ENCODE results near the gene SPG21.
A peak's percentile ranks its signal among the peaks of the same experiment; 100 is the strongest.

SPG21 gene

GRCh38 chr15:64991536-64992135 is 1.9 kb upstream of the SPG21 start:
- DNase-seq, result peak; percentile 84

- DNase-seq, result no peak
Measured at GRCh38 chr15:64990168-64990470, 405 bp upstream of the SPG21 start.

GRCh38 chr15:64987136-64987535 is 2.6 kb downstream of the SPG21 start:
- DNase-seq, result no peak

- no peak for DNase-seq
Measured at GRCh38 chr15:64985366-64986033, 4.2 kb downstream of the SPG21 start.

- no peak for DNase-seq
Measured at GRCh38 chr15:64982472-64982871, 7.2 kb downstream of the SPG21 start.

GRCh38 chr15:64981812-64982431 is 7.8 kb downstream of the SPG21 start:
- DNase-seq, result no peak

- DNase-seq, result no peak
Measured at GRCh38 chr15:64979252-64979710, 10.4 kb downstream of the SPG21 start.

- no peak for DNase-seq
Measured at GRCh38 chr15:64975390-64975789, 14.3 kb downstream of the SPG21 start.

GRCh38 chr15:64970698-64971097 is 19.0 kb downstream of the SPG21 start:
- no peak for DNase-seq

- no peak for DNase-seq
Measured at GRCh38 chr15:64969401-64969800, 20.3 kb downstream of the SPG21 start.

- DNase-seq, result no peak
Measured at GRCh38 chr15:64961013-64961412, 28.7 kb downstream of the SPG21 start.

- DNase-seq, result no peak
Measured at GRCh38 chr15:64960153-64960552, 29.6 kb downstream of the SPG21 start.

- no peak for DNase-seq
Measured at GRCh38 chr15:64959128-64959527, 30.6 kb downstream of the SPG21 start.

- DNase-seq, result no peak
Measured at GRCh38 chr15:64954395-64954794, 35.3 kb downstream of the SPG21 start.

- DNase-seq, result no peak
Measured at GRCh38 chr15:64951777-64952418, 37.8 kb downstream of the SPG21 start.

- no peak for DNase-seq
Measured at GRCh38 chr15:64950888-64951287, 38.8 kb downstream of the SPG21 start.

GRCh38 chr15:64949383-64950186 is 40.1 kb downstream of the SPG21 start:
- DNase-seq, result no peak

- no peak for DNase-seq
Measured at GRCh38 chr15:64948916-64949315, 40.8 kb downstream of the SPG21 start.

GRCh38 chr15:64947211-64947610 is 42.5 kb downstream of the SPG21 start:
- no peak for DNase-seq

- no peak for DNase-seq
Measured at GRCh38 chr15:64944961-64945360, 44.8 kb downstream of the SPG21 start.

- DNase-seq, result no peak
Measured at GRCh38 chr15:64943512-64944225, 46.0 kb downstream of the SPG21 start.

GRCh38 chr15:64942356-64942755 is 47.4 kb downstream of the SPG21 start:
- no peak for DNase-seq

GRCh38 chr15:64938192-64938591 is 51.5 kb downstream of the SPG21 start:
- DNase-seq, result no peak
